HT1080 (cell line): ENCODE measurements around the gene ITPA. TPM values are rescaled to one million over a fixed set of nuclear protein-coding genes. Genes with fewer than 3 reads are reported as not detected.

ENCODE experiments used
- DNase-seq: peaks from one replicate; pipeline ENCODE4 v3.0.0-alpha.2; 2015; ENCODE audit warnings: low read depth
- total RNA-seq: library from RNA; depleted of rRNA; stranded (reverse); fragments of >200 nt; shearing (Covaris generic); gene quantifications from 2 replicates; pipeline ENCODE4 v1.2.3, GENCODE V29; 2014

Gene ITPA
- total RNA-seq, 1 experiment from 2014 or later = 120 TPM

DNA sequence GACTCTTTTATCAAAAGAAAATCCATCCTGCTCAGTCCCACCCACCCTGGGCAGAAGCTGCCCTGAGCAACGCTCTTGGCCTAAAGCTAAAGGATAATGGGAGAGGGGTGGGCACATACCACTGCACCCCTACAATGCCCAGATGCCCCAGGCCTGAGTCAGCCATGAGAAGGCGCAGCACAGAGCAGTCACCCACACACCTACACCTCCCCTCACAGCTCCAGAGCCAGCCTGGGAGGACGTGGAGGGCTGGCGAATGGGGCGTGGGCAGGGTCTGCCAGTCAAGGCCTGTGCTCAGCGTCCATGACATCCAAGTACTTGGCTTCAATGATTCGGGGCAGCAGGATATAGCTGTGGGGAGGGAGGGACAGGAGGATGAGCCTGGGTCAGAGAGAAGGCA, 18.2 kb downstream of the ITPA start:
- no peak for DNase-seq

DNA sequence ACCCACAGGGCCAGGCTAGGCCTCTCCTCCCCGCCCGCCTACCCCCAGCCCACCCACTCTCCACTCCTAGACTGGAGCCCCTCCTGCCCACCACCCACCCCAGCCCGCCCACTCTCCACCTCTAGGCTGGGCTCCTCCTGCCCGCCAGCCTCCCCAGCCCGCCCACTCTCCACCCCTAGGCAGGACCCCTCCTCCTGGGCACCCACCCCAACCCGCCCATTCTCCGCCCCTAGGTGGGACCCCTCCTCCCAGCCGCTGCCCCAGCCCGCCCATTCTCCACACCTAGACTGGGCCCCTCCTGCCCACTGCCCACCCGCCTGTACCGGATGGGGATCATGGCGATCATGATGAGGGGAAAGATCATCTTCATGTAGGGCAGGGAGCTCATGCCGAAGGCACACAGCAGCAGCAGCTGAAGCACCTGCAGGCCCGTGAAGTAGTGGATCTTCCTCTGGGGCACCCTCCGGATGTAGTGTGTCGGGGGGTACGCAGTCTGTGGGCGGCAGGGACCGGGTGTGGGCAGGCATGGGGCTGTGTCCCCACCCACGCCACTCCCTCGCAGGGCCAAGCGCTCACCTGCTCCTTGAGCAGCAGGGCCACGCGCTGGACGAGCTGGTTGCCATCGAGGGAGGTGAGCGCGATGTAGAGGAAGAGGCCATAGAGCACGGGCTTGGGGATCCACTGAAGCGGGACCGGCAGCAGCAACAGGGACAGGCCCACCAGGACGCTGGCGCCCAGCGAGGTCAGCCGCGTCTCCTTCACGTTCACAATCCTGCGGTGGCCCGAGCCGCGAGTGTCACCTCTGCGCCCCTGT, 18.8 kb downstream of the ITPA start:
- no peak for DNase-seq

DNA sequence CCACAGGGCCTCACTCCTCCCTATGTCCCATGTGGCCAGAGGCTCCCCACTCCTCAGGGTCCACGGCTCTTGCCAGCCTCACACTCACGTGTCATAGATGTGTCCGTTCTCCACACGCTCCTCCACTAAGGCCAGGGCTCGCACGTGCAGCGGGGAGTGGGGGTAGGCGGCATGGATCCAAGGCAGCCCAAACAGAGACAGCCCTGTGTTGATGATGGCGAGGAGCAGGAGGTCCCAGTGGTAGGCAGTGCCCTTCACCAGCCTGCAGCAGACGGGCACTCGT, 19.4 kb downstream of the ITPA start:
- DNase-seq = no peak

DNA sequence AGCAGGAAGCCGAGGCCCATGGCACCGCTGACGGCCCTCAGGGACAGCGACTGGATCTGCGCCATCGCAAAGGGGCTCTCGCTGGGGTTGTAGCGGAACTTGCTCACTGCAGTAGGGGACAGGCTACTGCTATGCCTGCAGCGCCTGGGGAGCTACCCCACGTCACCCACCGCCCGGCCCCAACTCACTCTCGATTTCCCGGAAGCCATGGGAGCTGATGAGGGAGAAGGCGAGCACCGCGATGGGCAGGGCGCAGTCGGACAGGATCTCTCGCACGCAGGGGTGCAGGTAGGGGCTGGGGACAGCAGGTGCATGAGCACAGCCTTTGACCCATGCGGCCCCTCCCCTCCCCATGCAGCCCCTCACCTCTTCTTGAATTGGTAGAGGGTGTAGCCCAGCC, 19.9 kb downstream of the ITPA start:
- DNase-seq = no peak

DNA sequence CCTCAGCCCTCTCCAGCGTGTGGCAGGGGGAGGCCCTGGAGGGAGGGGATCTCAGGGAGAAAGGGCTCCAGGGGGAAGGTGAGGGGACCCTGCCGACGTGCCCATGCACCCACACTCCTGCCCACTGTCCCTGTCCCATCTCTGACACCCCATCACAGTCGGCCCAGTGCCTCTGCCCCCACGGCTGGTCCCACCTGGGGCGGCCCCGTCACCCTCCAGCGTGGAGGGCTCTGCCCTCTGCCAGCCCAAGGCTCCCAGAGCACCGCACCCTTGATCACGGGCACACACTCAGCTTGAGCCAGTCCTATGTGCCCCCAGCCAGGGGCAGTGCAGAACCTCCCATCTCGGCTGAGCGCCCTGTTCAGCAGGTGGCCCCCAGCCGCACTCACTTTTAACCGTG, 20.5 kb downstream of the ITPA start:
- DNase-seq = no peak

DNA sequence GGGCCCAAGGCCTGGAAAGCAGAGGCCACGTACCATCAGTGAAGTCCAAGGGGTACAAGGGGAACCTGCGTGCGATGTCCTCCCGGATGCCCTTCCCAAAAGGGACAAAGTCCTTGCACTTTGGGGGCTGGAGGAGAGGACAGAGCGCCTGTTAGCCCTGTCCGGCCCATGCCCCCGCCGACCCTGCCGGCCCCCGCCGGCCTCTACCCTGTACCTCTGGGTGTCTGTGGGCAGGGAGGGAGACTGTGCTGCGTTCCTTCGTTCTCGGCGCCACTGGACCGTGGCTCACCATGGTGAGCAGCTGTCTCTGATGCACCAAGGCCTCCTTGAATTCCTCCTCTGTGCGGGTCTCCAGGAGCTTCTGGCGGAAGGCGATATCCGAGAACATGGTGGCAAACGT, 21.8 kb downstream of the ITPA start:
- no peak for DNase-seq

DNA sequence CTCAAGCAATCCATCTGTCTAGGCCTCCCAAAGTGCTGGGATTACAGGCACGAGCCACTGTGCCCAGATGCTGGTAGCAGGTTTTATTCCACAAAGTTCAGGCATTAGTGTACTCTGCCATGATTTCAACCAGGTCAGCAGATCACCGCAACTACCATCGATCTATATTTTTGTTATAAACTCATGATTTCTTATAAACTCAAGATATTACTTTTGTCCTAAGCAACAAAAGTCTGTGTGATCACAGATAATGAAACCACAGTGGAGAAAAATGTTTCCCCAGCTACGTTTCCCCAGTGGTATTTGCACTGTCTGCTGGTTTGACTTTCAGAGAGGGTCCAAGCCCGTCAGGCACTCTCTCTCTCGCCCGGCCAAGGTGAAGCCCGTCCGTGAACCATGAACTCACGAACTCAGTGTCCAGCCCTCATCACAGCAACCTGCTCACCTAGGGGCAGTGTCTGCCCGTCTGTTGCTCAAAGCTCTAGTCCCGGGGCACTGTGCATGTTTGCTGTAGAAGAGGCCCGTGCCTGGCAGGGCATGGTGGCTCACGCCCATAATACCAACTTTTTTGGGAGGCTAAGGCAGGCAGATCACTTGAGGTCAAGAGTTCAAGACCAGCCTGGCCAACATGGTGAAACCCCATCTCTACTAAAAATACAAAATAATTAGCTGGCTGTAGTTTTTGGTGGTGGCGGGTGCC, 22.7 kb downstream of the ITPA start:
- no peak for DNase-seq

DNA sequence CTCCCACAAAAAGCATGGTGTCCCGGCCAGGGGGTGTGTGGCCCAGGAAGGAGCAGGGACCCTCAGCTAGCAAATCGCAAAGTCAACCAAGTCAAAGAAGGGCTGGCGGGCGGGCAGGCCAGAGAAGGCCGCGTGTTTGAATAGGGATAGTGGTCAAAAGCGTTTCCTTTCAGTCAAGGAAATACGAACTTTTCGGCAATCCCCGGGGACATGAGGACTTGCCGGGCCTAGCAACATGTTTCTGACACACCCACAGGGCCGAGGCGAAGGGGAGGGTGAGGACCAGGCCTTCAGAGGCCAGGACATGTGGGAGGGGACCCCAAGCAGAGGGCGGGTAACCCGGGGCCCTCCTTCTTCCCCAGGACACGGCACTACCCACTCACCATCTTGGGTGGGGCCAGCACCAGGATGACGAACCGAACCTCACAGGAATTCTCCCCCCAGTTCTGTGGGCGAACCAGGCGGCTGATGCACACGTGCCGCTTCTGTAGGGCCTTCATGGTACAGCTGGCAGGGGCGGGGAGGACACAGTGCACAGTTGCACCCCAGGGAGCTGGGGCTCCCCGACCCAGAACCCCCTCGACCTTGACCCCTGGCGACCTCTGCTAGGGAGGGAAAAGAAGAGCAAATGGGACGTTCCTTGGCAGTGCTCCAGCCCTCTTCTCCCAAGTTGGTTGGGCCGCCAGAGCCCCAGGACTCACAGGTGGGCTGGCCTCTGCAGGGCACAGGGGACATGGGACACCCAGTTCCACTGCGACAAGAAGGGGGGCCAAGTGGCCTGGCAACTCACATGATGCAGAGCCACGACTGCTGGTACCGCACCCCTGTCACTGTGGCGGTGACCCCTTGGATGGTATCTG, 24.1 kb downstream of the ITPA start:
- no peak for DNase-seq

DNA sequence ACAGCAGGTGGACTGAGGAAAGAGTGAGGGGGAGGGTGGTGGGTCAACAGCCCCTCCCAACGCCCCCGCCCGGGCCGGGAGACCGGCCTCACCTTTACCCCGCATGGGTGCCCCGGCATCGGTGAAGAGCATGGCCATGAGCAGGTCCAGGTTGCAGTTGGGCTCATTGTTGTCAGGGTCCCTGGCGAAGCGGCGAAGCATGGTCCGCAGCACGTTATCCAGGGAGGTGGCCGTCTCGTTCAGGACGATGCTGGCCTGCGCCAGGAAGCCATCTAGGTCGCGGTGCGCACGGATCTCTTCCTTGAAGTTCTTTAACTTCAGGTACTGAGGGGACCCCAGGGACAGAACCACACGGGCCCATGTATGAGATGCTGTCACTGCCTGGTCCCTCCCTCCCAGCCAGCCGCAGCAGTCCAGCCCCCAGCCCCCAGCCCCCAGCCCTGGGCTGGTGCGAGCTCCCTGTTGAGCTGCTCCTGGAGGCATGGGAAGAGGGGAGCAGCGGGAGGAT, 24.7 kb downstream of the ITPA start:
- no peak for DNase-seq

DNA sequence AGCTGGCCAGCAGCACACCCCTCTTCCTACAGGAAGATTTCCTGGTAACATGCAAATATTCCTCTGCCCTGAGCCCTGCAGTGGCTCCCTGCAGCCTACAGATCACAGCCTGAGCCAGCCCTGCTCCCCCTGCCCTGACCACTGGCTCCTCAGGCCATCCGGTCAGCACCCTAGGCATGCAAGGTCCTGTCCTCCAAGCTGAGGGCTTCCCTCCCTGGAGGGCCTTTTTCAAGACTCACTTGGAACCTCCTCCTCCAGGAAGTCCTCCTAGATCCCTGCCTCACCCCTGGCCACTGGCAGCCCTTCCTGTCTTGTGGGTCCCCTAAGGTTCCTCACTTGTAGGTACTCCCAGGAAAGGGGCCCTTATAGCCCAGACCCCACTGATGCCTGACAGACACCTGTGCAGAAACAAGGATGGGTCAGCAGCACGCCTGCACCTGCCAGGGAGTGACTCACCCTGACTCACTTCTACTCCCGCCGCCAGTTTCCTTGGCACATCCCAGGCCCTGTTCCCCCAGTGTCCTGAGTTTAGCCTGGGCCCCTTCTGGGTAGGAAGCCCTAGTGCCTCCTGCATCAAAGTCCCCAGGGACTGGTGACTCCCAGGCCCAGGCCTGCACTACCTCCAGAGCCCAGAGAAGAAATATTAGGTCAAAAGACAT, 26.5 kb downstream of the ITPA start:
- DNase-seq = peak; percentile 79

DNA sequence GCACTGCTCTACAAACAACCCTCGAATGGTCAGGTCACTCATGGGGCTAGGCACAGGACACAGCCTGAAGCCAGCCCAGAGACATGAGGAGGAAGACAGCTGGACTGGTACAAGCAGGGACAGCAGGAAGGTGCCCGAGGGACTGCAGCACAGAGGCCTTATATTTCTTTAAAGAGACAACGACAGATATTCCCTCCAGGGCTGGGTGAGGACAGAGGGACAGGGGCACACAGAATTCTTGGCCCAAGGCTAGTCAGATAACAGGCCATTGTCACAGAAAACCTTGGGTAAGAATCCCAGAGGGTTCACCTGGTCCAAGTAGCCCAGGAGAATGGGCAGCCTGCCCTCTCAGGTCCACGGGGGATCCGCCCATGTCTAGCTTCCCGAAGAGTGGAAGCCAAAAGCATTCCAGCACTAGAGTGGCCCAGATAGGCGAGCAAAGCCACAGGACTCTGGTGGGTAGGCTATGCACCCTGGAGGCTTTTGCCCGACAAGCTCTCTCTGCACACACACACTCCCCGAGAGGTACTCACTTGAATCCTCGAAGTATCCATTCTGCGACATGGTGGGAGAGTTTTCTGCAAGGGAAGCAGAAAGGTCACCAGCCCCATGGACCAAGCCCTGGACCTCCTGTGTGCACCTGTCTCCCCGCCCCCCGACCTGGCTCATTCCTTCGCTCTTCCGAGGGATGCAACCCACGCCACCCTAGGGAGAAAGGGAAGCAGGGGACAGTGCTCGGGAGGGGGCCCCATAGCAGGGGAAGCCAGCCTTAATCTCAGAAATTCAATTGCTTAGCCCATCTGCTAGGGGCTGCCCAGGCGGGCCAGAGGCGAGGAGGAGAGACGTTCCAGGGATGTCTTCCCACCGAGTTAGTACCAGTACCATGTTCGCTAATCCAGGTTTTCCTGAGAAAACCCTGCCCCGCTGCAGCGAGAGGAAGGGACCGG, 28.0 kb downstream of the ITPA start:
- no peak for DNase-seq

DNA sequence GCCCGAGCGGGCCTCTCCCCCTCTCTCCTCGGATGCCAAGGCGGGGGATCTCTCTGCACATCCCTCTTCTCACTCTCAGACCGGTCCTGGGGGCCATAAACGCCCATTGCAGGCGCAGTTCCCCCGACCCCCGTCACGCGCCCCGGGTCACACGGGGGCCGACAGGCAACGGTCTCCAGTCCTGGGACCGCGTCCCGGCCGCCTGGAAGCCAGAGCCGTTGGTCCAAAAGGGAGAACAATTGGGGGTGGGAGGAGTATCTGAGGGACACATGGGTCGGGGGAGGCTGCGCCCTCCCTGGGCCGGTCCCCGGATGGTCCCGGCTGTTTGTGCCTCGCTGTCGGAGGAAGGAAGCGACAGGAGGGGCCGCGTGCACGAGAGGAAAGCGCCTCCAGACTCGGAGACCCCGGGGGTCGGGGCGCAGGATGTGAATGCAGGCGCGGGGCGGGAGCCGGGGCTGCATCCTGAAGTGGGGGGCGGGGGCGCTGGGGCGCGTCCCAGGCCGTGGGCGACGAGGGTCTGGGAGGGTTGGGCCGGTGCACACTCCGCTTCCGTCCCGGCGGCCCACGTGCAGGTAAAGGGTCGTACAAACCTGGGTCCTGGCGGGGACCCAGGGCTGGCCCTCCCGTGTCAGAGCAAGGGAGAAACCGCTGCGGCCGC, 28.8 kb downstream of the ITPA start:
- DNase-seq = no peak

DNA sequence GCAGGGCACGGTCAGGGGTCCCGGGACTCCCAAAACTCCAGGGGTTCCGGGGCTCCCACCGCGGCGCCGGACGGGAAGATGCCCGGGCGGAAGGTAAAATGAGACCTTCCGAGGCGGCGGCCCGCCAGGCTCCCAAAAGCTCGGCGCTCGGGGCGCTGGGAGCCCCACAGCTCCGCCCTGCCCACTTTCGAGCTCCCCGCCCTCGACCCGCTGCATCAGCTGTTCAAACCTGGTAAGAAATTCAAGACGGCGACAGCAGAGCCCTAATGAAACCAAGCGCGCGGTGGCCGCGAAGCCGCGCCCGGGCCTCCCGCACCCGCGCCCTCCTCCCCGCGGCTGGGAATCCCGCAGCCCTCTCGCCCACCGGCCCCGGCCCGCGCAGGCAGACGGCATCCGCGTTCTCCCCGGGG, 29.3 kb downstream of the ITPA start:
- DNase-seq = no peak

DNA sequence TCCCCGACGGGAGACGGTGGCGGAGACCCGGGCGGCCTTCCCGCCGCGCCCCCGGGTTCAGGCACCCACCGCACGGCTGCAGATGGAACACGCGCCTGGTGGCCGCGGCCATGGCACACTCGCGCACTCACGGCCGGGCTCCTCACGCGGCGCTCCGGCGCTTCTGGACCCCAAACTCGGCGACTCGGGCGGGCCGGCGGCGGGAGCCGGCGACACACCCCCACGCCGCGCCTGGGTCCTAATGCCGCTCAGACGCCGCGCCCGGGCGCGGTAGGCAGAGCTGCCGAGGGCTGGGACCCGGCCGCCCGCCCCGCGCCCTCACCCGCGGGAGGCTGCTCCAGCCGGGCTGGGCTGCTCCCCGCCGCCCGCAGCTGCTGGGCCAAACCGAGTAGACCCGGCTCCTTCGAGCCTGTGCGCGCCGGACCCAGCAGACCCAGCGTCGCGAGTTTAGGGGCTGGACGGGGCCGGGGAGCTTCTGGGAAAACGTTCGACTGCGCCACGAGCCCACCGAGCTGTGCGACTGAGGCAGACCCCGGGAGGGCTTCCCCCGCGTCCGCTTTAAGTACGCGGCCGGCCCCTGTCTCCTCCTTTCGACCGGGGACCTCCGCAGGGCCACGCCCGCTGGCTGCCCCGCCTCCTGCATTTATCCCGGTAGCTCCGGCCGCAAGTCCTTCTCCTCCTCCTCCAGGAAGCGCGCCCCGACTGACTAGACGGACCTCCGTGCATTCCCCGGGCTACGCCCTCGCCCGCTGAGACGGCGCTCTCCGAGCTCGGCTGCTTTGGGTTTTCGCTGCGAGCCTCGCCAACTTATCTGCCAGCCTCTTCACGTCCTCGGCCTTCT, 29.9 kb downstream of the ITPA start, which contains the start of gene SLC4A11:
SLC4A11 (minus strand) TSS at position 165 of the 841 bp plus-strand sequence; CDS start at position 112, 53 bp downstream.
- DNase-seq = peak; percentile 66

DNA sequence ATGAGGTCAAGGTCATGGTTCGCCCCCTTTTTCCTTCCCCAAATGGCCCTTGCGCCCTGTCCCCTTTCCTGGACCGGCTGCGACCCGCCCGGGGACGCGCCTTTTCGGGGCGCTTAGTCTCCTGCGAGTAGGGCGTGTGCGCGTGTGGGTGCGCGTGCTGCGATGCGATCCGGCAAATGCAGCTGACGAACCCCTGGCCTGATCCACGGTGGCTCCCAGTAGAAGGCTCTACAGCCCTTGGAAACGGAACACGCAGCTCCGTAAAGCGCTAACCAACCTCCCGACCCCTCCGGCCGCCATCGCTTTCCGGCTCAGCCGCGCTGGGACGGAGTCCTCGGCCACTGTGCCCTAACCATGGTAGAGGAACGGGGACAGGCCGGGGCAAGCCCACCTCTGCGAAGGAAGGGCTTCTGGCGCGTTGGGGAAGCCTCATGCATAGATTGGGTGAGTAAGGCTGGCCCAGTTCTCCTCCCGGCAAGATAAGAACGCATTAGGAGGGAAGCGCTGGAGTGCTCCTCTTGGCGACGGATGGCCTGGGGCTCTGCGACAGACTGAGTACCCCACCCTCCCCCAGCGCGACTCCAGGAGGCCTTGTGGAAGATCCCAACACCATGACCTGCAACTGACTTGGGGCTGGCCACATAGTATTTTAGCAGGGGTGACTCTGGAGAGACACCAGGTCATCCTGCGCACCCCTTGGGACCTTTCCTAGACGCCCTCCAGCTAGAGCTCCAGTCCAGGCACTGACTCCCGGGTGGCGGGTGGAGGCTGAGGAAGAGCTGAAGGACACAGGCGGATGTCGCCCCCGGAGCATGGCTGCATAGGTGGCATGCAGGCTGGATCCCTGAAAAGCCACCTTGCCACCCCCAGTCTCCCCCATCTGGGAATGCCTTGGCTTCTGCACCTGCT, 30.8 kb downstream of the ITPA start:
- DNase-seq = no peak

DNA sequence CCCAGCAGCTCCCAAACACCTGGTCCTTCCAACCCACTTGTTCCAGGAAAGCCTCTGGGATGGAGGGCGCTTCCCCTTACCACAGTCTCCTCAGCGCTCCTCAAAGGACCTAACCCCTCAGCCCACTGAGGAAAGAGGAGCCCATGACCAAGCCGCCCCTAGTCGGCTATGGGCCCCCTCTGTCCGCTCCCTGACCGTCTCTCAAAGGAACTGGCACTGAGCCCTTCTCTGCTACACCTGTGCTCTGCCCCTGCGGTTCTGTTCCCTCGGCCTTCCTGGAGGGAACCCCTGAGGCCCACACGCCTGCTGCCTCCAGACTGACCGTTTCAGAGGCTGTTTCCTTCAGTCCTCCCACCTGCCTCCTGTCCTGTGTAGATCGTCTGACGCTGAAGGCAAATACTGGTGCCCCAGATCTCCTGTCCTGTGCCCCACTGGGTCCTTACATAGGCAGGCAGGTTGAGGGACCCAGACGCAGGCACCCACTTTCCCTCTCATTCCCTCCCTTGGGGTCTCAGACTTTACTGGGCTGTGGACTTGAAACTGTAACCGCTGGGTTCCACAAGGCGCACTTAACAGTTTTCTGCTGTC, 31.6 kb downstream of the ITPA start:
- DNase-seq = no peak

DNA sequence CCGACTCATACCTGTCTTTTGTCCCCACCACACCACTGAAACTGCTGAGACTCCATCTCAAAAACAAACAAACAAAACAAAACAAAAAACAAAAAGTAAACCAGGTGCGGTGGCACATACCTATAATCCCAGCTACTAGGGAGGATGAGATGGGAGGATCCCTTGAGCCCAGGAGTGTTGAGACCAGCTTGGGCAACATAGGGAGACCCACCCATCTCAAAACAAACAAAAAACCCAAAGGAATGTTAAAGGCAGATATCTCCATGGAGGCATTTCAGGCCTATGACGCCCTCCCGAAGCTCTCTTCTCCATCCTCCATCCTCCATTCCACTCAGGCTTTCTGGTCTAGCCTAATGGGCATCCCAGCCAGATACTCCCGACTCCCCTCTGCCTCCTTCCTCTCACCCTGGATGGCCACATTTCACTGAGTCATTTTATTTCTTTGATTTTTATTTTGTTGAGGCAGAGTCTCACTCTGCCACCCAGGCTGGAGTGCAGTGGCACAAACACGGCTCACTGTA, 32.9 kb downstream of the ITPA start:
- no peak for DNase-seq
